ENCODE results near the gene RIPK1.
A peak's percentile ranks its signal among the peaks of the same experiment; 100 is the strongest.
"Not testable (repeated sequence)": the region's sequence is repeated elsewhere in the genome, so short reads cannot be mapped to it uniquely, and the experiment has no call there.

RIPK1 gene

DNA sequence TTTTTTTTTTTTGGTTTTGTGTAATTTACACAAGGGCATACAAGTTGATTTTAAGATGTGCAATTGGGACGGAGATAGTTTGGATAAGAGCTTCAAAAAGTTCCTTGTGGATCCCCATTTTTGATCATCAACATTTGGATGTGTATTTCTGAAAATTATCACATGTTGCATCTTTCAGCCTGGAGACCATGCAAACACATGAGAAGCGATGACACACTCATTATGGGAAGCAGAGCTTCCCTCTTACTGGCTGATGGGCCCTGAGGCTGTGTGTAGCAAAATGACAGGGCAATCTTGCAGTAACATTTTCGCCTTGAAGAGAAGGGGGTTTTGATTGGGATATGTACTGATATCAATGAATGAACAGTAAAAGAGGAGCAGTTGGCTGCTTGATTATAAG, 22.0 kb upstream of the RIPK1 start:
- no peak for DNase-seq

DNA sequence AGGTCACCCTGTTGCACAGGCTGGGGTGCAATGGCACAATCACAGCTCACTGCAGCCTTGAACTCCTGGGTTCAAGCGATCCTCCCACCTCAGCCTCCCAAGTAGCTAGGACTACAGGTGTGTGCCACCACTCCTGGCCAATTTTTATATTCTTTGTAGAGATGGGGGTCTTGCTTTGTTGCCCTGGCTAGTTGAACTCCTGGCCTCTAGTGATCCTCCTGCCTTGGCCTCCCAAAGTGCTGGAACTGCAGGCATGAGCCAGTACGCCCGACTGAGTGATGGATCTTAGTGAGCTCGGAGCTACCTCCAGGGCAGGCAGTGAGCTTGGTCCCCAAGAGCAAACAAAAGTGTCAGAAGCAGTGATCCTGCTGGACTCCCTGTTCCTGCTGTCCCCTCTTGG, 20.3 kb upstream of the RIPK1 start:
- DNase-seq = not testable (repeated sequence)

DNA sequence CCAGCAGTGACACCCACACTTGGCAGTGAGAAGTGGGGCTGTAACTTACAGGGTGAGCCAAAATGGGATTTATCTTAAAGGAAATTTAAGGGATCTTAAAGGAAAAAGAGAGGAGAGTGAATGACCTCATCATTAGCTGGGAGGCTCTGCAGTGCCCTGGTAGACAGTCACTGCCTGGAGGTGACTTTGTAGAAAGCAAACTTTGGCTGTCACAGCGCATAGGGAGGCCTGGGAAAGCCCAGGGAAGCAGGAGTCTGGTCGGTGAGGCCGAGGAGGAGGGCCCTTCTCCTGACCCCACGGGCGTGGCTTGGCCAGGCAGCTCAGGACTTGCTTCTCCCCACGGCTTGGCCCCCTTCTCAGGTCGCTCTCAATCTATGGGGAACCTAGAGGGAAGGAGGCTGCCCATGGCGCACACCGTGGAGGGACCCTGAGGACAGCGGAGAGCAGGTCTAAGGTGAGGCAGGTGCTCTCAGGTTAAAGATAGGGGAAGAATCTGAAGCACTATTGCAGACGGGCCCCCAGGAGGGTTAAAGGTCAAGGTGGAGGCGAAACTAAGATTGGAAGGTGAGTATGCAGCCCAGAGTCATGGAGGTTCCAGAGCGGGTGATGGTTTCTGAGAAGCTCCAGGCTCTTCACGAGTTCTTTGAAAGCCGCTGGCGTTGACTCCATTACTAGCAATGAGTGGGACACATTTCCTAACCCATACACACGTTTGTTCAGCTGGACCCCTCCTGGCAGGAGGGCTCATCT, 15.6 kb upstream of the RIPK1 start:
- no peak for DNase-seq

DNA sequence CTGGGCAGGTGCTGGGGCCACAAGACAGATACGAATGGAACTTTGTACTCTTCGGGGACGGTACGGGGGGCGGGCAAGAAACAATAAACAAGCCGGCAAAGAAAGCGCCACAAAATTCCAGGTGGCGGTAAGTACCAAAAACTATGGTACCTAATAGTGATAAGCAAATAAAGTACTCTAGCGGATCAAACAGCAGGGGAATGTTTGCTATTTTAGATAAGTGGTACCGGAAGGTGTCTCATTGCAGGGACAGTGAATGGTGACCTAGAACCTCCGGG, 15.1 kb upstream of the RIPK1 start:
- no peak for DNase-seq

DNA sequence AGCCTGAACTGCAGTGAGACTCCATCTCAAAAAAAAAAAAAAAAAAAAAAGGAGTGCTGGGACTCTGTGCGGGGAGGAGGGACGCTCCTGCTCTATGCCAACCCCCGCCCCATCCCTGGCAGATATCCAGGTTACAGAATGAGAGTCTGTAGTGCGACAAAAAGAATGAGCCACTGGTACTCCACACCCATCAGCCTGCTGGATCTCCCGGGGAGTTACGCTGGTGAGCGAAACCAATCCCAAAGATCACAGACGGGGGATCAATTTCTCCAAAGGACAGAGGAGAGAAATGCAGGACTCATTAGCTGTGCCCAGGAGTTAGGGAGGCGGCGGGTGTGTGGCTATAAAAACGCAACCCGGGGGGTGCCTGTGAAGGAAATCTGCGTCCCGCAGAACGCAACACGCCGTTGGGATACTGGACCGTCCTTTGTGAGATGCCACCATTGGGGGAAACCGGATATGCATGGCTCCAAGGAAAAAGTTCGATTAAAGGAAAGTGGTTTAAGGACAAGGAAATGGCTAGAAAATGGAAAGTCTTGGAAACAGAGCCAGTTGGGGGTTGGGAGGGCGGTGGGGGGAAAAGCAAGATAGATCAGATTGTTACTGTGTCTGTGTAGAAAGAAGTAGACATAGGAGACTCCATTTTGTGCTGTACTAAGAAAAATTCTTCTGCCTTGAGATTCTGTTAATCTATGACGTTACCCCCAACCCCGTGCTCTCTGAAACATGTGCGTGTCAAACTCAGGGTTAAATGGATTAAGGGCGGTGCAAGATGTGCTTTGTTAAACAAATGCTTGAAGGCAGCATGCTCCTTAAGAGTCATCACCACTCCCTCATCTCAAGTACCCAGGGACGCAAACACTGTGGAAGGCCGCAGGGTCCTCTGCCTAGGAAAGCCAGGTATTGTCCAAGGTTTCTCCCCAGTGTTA, 13.8 kb upstream of the RIPK1 start:
- peak; percentile 8 for DNase-seq

DNA sequence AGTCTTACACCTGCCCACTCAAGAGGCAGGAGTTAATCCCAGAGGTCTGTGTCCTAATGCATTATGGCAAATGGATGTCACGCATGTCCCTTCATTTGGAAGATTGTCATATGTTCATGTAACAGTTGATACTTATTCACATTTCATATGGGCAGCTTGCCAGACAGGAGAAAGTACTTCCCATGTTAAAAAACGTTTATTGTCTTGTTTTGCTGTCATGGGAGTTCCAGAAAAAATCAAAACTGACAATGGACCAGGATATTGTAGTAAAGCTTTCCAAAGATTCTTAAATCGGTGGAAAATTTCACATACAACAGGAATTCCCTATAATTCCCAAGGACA, 13.2 kb upstream of the RIPK1 start:
- not testable (repeated sequence) for DNase-seq

DNA sequence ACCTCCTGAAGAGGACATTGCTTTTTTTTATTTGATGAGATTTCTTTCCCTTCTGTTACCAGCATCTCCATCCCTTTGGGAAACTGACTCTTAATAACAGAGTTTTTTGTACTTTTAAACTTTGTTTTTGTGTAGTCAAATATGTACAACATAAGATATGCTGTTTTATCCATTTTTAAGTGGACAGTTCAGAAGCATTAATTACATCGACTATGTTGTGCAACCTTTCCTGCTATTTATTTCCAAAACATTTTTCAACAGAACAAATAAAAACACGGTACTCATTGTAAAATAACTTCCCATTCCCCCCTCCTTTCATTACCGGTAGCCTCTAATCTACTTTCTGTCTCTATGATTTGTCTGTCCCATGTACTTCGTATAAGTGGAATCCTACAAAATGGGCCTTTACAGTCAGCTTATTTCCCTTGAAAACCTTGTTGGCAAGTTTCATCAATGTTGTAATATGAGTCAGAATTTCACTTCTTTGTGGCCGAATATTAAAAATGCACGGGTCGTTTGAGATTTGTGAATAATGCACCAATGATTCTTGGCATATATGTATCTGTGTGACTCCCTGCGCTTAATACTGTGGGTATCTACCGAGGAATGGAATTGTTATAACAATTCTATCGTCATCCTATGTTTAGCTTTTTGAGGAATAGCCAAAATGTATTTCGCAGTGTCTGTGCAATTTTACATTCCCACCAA, 11.1 kb upstream of the RIPK1 start:
- no peak for DNase-seq

DNA sequence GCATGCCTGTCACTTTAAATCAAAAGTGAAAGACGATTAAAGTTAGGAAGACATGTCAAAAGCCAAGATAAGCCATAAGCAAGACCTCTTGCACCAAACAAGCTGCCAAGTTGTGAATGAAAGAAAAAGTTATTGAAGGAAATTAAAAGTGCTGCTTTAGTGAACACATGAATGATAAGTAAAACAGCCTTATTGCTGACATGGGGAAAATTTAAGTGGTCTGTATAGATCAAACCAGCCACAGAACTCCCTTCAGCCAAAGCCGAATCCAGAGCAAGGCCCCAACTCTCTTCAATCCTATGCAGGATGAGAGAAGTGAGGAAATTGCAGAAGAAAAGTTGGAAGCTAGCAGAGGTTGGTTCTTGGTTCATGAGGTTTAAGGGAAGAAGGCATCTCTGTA, 9.3 kb upstream of the RIPK1 start:
- DNase-seq = no peak

DNA sequence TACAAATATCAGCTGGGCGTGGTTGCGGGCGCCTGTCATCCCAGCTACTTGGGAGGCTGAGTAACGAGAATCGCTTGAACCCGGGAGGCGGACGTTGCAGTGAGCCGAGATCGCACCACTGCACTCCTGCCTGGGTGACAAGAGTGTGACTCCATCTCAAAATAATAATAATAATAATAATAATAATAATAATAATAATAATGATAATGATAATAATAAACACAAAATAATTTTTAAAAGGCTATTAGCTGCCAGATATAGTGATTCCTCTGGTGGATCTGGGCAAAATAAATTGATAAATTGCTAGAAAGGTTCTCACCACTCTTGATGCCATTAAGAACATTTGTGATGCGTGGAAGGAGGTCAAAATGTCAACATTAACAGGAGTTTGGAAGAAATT, 8.2 kb upstream of the RIPK1 start:
- DNase-seq = not testable (repeated sequence)

DNA sequence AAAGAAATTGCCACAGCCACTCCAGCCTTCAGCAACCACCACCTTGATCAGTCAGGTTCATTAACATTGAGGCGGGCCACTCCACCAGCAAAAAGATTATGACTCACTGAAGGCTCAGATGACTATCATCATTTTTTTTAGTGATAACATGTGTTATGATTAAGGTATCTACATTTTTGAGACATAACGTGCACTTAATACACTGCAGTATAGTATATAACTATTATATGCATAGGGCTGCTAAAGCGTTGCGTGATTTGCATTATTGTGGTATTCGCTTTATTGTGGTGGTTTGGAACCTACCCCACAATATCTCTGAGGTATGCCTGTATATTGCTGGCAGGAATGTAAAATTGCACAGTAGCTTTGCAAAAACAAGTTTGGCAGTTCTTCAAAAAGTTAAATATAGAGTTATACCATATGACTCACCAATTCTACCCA, 6.8 kb upstream of the RIPK1 start:
- no peak for DNase-seq

DNA sequence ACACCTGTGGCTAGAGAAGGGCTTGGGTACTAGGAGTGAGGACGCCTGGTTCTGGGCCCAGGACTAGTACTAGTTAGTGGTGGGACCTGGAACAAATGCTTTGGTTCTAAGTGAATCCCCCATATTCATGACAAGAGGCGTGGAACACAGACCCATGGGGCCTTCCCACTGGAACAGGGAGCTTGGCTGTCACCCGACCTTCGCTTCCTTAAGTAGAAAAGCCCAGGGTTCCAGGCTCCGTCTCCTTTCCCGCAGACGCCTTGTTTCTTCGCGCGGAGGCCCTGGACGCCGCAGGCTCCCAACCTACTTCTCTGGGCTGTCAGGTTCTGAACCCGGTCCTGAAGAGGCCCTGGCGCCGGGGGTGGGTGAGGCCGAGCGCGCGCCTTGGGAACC, 5.0 kb upstream of the RIPK1 start:
- DNase-seq = not testable (repeated sequence)

DNA sequence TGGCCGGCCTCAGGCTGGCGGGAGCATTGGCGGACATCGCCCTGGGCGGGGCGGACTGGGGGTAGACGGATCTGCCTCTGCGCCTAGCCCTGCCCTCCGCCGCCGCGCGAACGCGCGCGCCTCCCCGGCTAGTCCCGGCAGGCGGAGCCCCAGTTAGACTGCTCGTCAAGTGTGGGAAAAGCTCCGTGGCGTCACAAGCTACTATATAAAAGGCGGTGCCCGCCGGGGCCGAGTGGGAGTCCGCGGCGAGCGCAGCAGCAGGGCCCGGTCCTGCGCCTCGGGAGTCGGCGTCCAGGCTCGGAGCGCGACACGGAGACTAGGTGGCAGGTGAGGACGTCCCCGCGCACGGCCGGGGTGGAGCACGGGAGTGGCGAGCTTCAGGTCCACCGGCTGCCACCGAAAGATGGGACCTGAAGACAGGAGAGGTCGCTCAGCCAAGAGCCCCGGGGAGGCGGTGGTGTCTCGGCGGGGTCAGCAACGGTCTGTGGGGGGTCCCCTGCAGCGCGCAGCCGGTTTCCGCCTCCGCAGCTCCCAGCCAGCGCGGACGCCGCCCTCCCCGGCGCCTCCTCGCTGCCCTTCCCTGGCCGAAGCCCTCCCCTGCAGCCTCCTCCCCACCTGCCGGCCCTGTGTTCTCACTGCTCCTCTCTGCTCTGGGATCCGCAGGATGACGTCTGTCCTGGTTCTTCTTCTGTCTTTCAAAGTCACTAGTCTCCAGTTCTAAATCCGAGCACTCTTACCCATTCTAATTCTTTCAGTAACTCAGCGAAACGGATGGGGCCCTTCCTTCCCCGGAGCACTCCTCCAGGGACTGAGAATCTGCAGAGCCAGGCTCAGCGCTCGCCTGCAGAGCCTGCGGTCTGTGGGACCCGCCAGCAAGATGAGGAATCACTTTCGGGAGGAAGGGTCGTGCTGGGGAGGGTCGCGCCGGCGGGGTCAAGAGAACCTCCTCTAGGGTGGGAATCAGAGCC, 4.3 kb upstream of the RIPK1 start:
- peak; percentile 42 for DNase-seq

DNA sequence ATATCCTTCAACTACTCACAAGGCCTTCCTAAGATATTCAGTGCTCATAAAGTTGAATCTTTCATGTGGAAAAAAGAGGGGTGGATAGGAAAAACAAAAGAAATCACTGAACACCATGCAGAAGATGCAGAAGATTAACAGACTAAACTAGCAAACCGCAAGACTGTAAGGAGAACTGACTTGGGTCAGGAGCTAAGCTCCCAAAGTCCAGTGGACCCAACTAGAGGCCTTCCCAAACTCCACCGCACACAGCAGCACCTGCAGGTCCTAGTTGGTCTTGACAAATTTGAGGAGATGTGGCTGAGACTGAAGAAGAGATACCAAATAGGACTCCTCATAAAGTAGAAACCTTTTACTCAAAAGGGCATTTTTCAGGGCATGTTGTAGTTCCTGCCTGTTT, 3.3 kb downstream of the RIPK1 start:
- DNase-seq = no peak

DNA sequence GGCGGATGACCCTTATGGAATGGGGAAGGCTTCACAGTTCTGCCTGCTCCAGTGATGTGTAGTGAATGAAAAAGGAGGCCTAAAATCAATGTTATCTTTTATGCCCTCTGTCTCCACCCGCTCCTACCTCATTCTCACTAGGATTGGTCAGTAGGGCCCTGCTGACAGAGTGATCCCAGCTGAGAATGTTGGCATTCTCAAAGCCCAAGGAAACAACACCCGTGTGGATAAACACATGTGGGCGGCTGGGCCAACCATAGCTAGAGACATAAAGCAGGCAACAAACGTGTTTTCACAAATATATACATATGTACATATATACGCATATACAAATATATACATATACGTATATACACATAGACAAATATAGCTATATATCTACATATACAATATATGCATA, 4.5 kb downstream of the RIPK1 start:
- DNase-seq = no peak

DNA sequence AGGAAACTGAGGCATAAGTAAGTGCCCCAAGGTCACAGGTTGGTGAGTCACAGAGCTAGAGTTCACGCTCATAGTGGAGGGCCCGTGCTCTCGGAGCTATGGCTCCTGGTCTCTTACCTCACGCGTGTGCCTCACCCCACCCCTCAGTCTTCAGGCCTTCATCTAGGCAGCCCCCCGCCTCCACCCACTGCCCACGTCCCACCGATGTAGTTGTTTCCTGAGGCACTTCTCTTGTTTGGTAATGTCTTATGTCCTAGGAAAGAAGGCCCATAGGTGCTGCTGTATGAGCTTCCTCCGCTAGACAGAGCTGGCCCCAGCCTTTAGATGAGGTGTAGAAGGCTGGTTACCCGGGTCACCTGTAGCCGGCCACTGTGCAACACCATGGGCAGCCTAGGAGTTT, 5.1 kb downstream of the RIPK1 start:
- DNase-seq = no peak

DNA sequence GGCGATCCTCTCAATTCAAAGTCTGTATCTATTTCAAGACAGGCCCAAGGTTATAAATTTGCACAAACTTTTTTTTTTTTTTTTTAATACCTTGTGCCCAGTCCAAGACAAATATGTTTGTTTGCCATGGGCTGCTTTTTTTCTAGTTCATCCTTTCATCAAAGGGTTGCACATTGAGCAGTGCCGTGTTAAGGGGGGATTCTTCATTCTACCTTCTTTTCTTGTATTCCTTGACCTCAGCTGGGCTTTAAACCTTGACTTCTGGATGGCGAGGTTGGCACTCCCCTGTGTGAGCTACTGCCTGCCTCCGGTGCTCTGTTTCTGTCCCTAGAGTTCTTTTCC, 7.4 kb downstream of the RIPK1 start:
- no peak for DNase-seq

DNA sequence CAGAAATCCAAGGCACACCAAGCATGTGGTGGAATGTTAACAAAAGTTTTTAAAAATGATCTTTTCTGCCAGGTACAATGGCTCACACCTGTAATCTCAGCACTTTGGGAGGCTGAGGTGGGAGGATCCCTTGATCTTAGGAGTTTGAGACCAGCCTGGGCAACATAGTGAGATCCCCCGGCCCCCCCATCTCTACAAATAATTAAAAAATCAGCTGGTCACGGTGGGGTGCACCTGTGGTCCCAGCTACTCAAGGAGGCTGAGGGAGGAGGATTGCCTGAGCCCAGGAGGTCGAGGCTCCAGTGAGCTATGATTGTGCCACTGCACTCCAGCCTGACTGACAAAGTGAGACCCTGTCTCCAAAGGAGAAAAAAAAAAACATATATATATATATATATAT, 8.0 kb downstream of the RIPK1 start:
- DNase-seq = no peak

DNA sequence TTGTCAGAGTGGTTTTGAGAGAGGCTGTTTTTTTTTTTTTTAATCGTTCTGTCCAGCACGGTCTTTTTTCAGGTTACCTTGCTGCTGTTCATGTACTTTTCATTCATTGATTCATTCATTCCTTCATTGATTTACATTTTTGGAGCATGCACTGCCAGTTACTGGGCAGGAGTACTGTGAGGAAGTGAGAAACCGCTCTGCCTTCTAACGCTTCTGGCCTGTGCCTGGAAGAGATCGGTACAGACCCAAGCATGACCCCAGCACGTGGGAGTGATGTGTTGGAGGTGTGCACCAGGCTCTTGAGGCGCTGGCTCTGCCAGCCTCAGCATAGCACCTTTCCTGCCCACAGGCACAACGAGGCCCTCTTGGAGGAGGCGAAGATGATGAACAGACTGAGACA, 9.1 kb downstream of the RIPK1 start:
- DNase-seq = no peak

DNA sequence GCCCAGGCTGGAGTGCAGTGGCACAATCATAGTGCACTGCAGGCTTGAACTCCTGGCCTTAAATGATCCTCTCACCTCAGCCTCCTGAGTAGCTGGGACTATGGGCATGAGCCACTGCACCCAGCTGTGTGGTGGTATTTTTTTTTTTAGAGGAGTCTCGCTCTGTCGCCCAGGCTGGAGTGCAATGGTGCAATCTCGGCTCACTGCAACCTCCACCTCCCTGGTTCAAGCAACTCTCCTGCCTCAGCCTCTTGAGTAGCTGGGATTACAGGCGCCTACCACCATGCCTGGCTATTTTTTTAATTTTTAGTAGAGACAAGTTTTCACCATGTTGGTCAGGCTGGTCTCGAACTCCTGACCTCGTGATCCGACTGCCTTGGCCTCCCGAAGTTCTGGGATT, 10.7 kb downstream of the RIPK1 start:
- not testable (repeated sequence) for DNase-seq

DNA sequence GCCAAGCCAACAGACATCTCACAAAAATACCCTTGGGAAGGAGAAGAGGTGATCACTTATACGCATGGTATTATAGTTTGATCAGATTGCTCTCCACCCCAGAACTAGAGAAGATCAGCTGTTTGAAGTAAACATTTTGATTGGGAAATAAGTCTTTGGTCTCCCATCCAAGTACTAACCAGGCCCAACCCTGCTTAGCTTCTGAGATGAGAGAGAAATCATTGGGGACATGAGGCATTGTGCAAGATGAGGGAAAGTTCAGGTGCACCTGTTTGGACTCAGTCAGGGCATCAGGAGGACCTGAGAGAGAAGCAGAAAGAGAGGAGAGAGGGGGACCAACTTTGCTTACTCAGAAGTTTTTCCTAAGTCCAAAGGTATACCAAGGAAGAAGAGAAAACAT, 11.4 kb downstream of the RIPK1 start:
- DNase-seq = no peak

DNA sequence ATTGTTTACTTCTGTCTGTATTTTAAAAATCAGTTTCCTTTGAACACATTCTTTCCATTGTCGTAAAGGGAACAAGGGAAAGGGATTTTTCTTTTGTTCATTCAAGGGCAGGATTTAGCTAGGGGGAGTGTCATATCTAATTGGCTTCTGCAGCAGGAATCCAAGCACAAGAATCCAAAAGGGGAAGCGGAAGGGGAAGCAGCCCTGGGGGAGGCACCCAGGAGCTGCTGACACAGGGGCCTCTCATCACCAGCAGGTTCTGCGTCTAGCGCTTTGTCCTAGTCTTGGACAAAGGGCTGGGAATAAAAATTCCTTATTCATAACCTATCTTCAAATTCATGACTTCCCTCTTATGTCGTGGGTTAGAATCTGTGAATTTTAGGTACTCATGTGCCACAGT, 13.7 kb downstream of the RIPK1 start:
- DNase-seq = no peak

DNA sequence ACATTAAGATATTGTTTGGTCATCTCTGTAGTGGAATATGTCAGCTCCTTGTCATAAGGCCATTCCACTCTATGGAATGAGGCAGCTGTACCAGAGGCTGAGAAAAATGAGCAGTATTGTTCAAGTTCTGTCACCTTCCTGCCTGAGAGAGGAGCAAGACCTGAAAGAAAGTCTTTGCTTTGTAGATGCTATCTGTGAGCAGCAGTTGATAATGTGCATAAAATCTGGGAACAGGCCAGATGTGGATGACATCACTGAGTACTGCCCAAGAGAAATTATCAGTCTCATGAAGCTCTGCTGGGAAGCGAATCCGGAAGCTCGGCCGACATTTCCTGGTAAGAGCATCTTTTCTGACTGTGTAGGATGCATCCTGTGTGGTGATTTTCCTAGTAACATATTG, 16.8 kb downstream of the RIPK1 start:
- no peak for DNase-seq

Measured in NCI-H1092 treated with DMSO at 0.1 percent for 48 hours (cell line).